HepG2 (cell line): Measurements from ENCODE around the gene ZBTB7C. TPM values are rescaled to one million over a fixed set of nuclear protein-coding genes. Genes with fewer than 3 reads are reported as not detected.
A peak's percentile ranks its signal among the peaks of the same experiment; 100 is the strongest.

Experiments used
- AHDC1 ChIP-seq: sonication (generic); formaldehyde crosslinking; IDR thresholded peaks from 2 replicates; pipeline ENCODE4 v1.5.1; 2020; ENCODE audit warnings: mild to moderate bottlenecking, missing genetic modification reagents, borderline replicate concordance
- CEBPG ChIP-seq: IDR thresholded peaks from 2 replicates; pipeline ENCODE4 v1.6.1; 2016
- KLF13 ChIP-seq: sonication (generic); formaldehyde crosslinking; IDR thresholded peaks from 2 replicates; pipeline ENCODE4 v1.4.0; 2020; ENCODE audit warnings: mild to moderate bottlenecking, missing genetic modification reagents
- MBD4 ChIP-seq: IDR thresholded peaks from 2 replicates; pipeline ENCODE4 v1.6.1; 2012; ENCODE audit warnings: low read length, inconsistent platforms, borderline replicate concordance
- RXRB ChIP-seq: IDR thresholded peaks from 2 replicates; pipeline ENCODE4 v1.6.1; 2016; ENCODE audit warnings: borderline replicate concordance, missing genetic modification reagents, missing compliant biosample characterization
- TGIF2 ChIP-seq: IDR thresholded peaks from 2 replicates; pipeline ENCODE4 v1.6.1; 2016; ENCODE audit warnings: control low read depth, missing compliant biosample characterization
- TRIM22 ChIP-seq: fragments of 450-650 bp; IDR thresholded peaks from 2 replicates; pipeline ENCODE4 v1.6.1; 2017
- ZBTB25 ChIP-seq: IDR thresholded peaks from 2 replicates; pipeline ENCODE4 v1.6.1; 2018; ENCODE audit warnings: missing genetic modification reagents
- ZMYM3 ChIP-seq: sonication (generic); formaldehyde crosslinking; IDR thresholded peaks from 2 replicates; pipeline ENCODE4 v1.5.1; 2020; ENCODE audit warnings: mild to moderate bottlenecking, missing genetic modification reagents
- ZNF280D ChIP-seq: sonication (generic); formaldehyde crosslinking; IDR thresholded peaks from 2 replicates; pipeline ENCODE4 v1.5.1; 2020; ENCODE audit warnings: mild to moderate bottlenecking, missing genetic modification reagents
- ZNF292 ChIP-seq: sonication (generic); formaldehyde crosslinking; IDR thresholded peaks from 2 replicates; pipeline ENCODE4 v1.8.1; 2022; ENCODE audit warnings: mild to moderate bottlenecking, low read depth, missing genetic modification reagents, borderline replicate concordance
- polyA plus RNA-seq, 8 experiments: library from polyadenylated mRNA; depleted of rRNA in 3 of 8; stranded (reverse) in 7 of 8; unstranded in 1 of 8; fragments of >200 nt; fragmentation: Illumina TruSeq in 4 of 8; extraction: Trizol in 4 of 8; gene quantifications; 2 replicates each; pipeline versions ENCODE4 v1.2.1 to v1.2.3, GENCODE V29; 2011 to 2016; ENCODE audit warnings: low read depth in 4 of 8, missing spikeins in 1 of 8, mixed read lengths in 1 of 8; ENCODE audit not compliant: insufficient read depth in 1 of 8
- total RNA-seq, 5 experiments: library from RNA; depleted of rRNA; stranded (reverse); fragments of >200 nt; fragmentation: Illumina TruSeq; extraction: Trizol; gene quantifications; 2 replicates each; pipeline ENCODE4 v1.2.3, GENCODE V29; 2016; ENCODE audit warnings: low read depth in 1 of 5
- TF ChIP-seq, protein P1 (sequence below), 2 experiments: sonication (generic) in 1 of 2; formaldehyde crosslinking in 1 of 2; IDR thresholded peaks; 2 replicates each; pipeline versions ENCODE4 v1.4.0 to v1.6.1; 2018 to 2020; ENCODE audit warnings: missing genetic modification reagents in 2 of 2, borderline replicate concordance in 1 of 2, low read depth in 1 of 2, mild to moderate bottlenecking in 1 of 2, missing biosample characterization in 1 of 2
- TF ChIP-seq, protein P2 (sequence below): IDR thresholded peaks from 2 replicates; pipeline ENCODE4 v1.6.1; 2012; ENCODE audit warnings: inconsistent platforms

ZBTB7C gene
- total and polyA plus RNA-seq, 2 of the 13 experiments (the other 11 are each of a cell fraction or from before 2014, with no cell fraction given) = 0.01 to 0.04 TPM

DNA sequence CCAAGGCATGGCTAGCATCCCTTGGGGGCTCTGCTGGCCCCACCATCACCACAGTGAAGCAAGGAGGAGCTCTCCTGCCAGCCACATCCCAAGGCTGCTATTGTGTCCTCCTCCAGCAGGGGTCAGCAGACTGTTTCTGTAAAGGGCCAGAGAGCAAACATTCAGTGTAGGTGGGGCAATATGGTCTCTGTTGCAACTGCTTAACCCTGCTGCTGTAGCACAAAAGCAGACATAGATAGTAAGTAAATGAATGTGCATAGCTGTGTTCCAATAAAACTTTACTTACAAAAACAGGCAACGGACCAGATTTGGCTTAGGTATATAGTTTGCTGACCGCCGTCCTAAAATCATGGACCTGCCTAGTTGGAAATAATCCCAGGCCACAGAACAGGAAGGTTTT lies 36.4 kb upstream of the ZBTB7C start (continued):
- peak; percentile 18; the same call in 1 of the 2 replicates for TF ChIP-seq RXRB (CRISPR knock-in tag)
- 0 out of 2 replicates have a peak, but pooled peaks have one; percentile 42 for TF ChIP-seq ZNF280D (CRISPR knock-in tag)
- no peak for TF ChIP-seq TGIF2 (CRISPR knock-in tag)
- TF ChIP-seq ZMYM3 (CRISPR knock-in tag) = peak; percentile 31; the same call in 1 of the 2 replicates
- TF ChIP-seq AHDC1 (CRISPR knock-in tag) = no peak
- TF ChIP-seq ZNF292 (CRISPR knock-in tag) = 0 out of 2 replicates have a peak, but pooled peaks have one; percentile 47
- TF ChIP-seq, protein P1, sequence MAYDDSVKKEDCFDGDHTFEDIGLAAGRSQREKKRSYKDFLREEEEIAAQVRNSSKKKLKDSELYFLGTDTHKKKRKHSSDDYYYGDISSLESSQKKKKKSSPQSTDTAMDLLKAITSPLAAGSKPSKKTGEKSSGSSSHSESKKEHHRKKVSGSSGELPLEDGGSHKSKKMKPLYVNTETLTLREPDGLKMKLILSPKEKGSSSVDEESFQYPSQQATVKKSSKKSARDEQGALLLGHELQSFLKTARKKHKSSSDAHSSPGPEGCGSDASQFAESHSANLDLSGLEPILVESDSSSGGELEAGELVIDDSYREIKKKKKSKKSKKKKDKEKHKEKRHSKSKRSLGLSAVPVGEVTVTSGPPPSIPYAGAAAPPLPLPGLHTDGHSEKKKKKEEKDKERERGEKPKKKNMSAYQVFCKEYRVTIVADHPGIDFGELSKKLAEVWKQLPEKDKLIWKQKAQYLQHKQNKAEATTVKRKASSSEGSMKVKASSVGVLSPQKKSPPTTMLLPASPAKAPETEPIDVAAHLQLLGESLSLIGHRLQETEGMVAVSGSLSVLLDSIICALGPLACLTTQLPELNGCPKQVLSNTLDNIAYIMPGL (CRISPR knock-in tag; IDR thresholded peaks at IDR 0.05; ENCODE audit: borderline replicate concordance in 1 of 2, low read depth in 1 of 2) = peak; percentile 20 to 76; a peak in 2 of 4 replicates
- TF ChIP-seq ZBTB25 (CRISPR knock-in tag) = peak; percentile 38; the same call in 1 of the 2 replicates
- TF ChIP-seq, protein P2, sequence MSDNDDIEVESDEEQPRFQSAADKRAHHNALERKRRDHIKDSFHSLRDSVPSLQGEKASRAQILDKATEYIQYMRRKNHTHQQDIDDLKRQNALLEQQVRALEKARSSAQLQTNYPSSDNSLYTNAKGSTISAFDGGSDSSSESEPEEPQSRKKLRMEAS = peak; percentile 28; the same call in 1 of the 2 replicates
- no peak for TF ChIP-seq TRIM22
- peak; percentile 92 for TF ChIP-seq CEBPG
- no peak for TF ChIP-seq MBD4
- no peak for TF ChIP-seq KLF13 (CRISPR knock-in tag)
